Neural progenitor cell (in vitro differentiated cells): ENCODE results near the gene FREM1.

Experiments used
- CTCF ChIP-seq: fragments of 200-600 bp; sonication (generic); IDR thresholded peaks from 2 replicates; pipeline ENCODE4 v1.5.1; 2017; ENCODE audit warnings: antibody characterized with exemption, mild to moderate bottlenecking
- EZH2 ChIP-seq: fragments of 200-600 bp; sonication (generic); IDR thresholded peaks from 2 replicates; pipeline ENCODE4 v1.6.1; 2017; ENCODE audit warnings: antibody characterized with exemption, mild to moderate bottlenecking, moderate library complexity
- EZH2phosphoT487 ChIP-seq: fragments of 200-600 bp; sonication (generic); IDR thresholded peaks from 2 replicates; pipeline ENCODE4 v1.6.1; 2017; ENCODE audit warnings: antibody characterized with exemption

- TF ChIP-seq CTCF (no peak), EZH2phosphoT487 (no peak), EZH2 (no peak)
Observed at GRCh38 chr9:14907696-14908095, 2.5 kb downstream of the FREM1 start.
